ENCODE results near the gene SNTB2. TPM values are rescaled to one million over a fixed set of nuclear protein-coding genes. Genes with fewer than 3 reads are reported as not detected.

SNTB2 gene
- total and polyA plus RNA-seq, 9 of the 15 experiments (the other 6 are each of a cell fraction or from before 2014, with no cell fraction given) = 1.2 to 13.7 (median 5.7) TPM

DNA sequence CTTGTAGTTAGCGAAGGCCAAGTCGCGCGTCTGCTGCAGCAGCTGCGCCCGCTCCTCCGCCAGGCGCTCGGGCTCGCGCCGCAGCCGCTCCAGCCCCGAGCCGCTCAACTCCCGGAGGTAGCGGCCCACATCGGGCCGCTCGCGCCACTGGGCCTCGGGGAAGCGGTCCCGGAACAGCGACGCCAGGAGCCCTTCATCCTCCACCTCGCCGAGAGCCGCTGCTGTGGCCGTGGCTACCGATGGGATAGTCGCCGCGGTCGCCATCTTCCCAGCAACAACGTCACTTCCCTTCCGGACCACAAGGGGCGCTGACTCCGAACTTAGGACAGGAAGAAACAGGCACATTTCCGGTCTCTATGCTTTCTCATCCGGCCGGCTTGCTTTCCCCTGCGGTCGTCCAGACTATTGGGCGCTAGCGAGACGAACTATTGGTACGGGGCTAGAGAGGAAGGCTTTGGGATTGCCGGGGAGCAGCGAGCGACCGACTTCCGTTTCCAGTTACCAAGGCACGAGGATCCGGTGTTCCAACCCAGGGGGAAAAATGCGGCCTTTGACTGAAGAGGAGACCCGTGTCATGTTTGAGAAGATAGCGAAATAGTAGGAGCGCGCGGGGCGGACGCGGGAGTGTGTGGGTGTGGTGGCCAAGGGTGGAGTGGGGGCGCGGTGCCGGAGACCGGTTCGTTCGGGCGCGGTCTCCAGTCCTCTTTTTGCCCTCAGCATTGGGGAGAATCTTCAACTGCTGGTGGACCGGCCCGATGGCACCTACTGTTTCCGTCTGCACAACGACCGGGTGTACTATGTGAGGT, 152.5 kb downstream of the SNTB2 start, which contains the start of the genes COG8 and NIP7 (continued):
- peak in 1 of 2 experiments; percentile 46; a peak in 2 of 4 replicates for TF ChIP-seq TRIM24 (IDR thresholded peaks at IDR 0.05)
- TF ChIP-seq FOXJ2 (tag; IDR thresholded peaks at IDR 0.05) = no peak; the same call in 1 of the 2 replicates
- TF ChIP-seq RCOR1 (IDR thresholded peaks at IDR 0.05; ENCODE audit: borderline replicate concordance in 1 of 2, low read depth in 2 of 2, low read length in 2 of 2) = peak in 1 of 2 experiments; percentile 51; a peak in 1 of 4 replicates
- no peak for TF ChIP-seq NELFE (IDR thresholded peaks at IDR 0.05; ENCODE audit: insufficient read depth, insufficient read length)
- TF ChIP-seq SETDB1 (IDR thresholded peaks at IDR 0.05; ENCODE audit: low read length) = no peak
- TF ChIP-seq ILF3 (IDR thresholded peaks at IDR 0.05; ENCODE audit: borderline replicate concordance) = peak; percentile 31; the same call in 1 of the 2 replicates
- no peak for TF ChIP-seq ZKSCAN1 (IDR thresholded peaks at IDR 0.05; ENCODE audit: low read depth, low read length)
- no peak for TF ChIP-seq PHB (CRISPR knock-in tag; IDR thresholded peaks at IDR 0.05)
- peak in 1 of 2 experiments; percentile 30; a peak in 2 of 4 replicates for TF ChIP-seq SIX5 (IDR thresholded peaks at IDR 0.05; ENCODE audit: borderline replicate concordance in 1 of 2, insufficient read depth in 1 of 2, low read depth in 1 of 2, low read length in 2 of 2)
- TF ChIP-seq, protein P1, sequence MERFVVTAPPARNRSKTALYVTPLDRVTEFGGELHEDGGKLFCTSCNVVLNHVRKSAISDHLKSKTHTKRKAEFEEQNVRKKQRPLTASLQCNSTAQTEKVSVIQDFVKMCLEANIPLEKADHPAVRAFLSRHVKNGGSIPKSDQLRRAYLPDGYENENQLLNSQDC (CRISPR knock-in tag; IDR thresholded peaks at IDR 0.05) = no peak
- no peak for TF ChIP-seq NR3C1 (CRISPR knock-in tag; IDR thresholded peaks at IDR 0.05)
- TF ChIP-seq, protein P2, sequence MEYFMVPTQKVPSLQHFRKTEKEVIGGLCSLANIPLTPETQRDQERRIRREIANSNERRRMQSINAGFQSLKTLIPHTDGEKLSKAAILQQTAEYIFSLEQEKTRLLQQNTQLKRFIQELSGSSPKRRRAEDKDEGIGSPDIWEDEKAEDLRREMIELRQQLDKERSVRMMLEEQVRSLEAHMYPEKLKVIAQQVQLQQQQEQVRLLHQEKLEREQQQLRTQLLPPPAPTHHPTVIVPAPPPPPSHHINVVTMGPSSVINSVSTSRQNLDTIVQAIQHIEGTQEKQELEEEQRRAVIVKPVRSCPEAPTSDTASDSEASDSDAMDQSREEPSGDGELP (CRISPR knock-in tag; IDR thresholded peaks at IDR 0.05; ENCODE audit: borderline replicate concordance) = peak; percentile 81
- 0 out of 2 replicates have a peak, but pooled peaks have one; percentile 34 for TF ChIP-seq ARID1B (IDR thresholded peaks at IDR 0.05)
- no peak for TF ChIP-seq COPS2 (conservative IDR thresholded peaks at IDR 0.05)
- peak; percentile 87 for TF ChIP-seq NCOA1 (IDR thresholded peaks at IDR 0.05; ENCODE audit: low read depth)
- peak; percentile 41 to 50; a peak in 1 of 4 replicates for TF ChIP-seq NONO (IDR thresholded peaks at IDR 0.05; ENCODE audit: low read depth in 2 of 2, low read length in 1 of 2)
- no peak for TF ChIP-seq PCBP2 (IDR thresholded peaks at IDR 0.05; ENCODE audit: low read depth, low read length, poor library complexity, severe bottlenecking)
- no peak for TF ChIP-seq ZNF324 (CRISPR knock-in tag; IDR thresholded peaks at IDR 0.05)
- TF ChIP-seq ZNF586 (CRISPR knock-in tag; conservative IDR thresholded peaks at IDR 0.05) = no peak
- no peak for TF ChIP-seq NCOA4 (IDR thresholded peaks at IDR 0.05; ENCODE audit: partially characterized antibody)
- TF ChIP-seq, protein P3, sequence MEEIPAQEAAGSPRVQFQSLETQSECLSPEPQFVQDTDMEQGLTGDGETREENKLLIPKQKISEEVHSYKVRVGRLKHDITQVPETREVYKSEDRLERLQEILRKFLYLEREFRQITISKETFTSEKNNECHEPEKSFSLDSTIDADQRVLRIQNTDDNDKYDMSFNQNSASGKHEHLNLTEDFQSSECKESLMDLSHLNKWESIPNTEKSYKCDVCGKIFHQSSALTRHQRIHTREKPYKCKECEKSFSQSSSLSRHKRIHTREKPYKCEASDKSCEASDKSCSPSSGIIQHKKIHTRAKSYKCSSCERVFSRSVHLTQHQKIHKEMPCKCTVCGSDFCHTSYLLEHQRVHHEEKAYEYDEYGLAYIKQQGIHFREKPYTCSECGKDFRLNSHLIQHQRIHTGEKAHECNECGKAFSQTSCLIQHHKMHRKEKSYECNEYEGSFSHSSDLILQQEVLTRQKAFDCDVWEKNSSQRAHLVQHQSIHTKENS (CRISPR knock-in tag; IDR thresholded peaks at IDR 0.05) = no peak
- no peak for TF ChIP-seq SREBF2 (CRISPR knock-in tag; IDR thresholded peaks at IDR 0.05)
- no peak for TF ChIP-seq ZNF780A (CRISPR knock-in tag; IDR thresholded peaks at IDR 0.05)
- peak; percentile 68 for TF ChIP-seq CXXC5 (CRISPR knock-in tag; IDR thresholded peaks at IDR 0.05)
- TF ChIP-seq MCM5 (IDR thresholded peaks at IDR 0.05; ENCODE audit: low read depth) = no peak
- TF ChIP-seq LEF1 (IDR thresholded peaks at IDR 0.05) = 0 out of 2 replicates have a peak, but pooled peaks have one; percentile 20
- no peak for TF ChIP-seq ZNF696 (CRISPR knock-in tag; conservative IDR thresholded peaks at IDR 0.05)

All from K562 (cell line).